ENCODE results near the gene HNRNPDL. TPM values are rescaled to one million over a fixed set of nuclear protein-coding genes. Genes with fewer than 3 reads are reported as not detected.

Gene HNRNPDL
- total and polyA plus RNA-seq, 2 of the 13 experiments (the other 11 are each of a cell fraction or from before 2014, with no cell fraction given) = 167 to 414 TPM

GRCh38 chr4:82380831-82381230 is 49.4 kb downstream of the HNRNPDL start:
- no peak overlapping the region for H2AFZ ChIP-seq (ENCODE audit: low read length)
- H3K9ac ChIP-seq (ENCODE audit: insufficient read depth, low read depth, low read length) = no peak overlapping the region
- CTCF ChIA-PET (ENCODE audit: low intra/inter-chr PET ratio, low total read pairs) = no interaction called here
- ATAC-seq = peak; percentile 46
- DNase-seq (ENCODE audit: low spot score) = no peak
- in situ Hi-C loops (cut with HindIII; ENCODE audit: extremely low pct_ligation_motif_present, low pct_unique_long_range_greater_than_20kb) (no loop called here), intact Hi-C loops (cut with micrococcal nuclease; ENCODE audit: unreplicated experiment) (no loop called here)
- no peaks in the 10 kb centered on the region for H4K20me1 ChIP-seq (ENCODE audit: insufficient read depth, low read length)
- no peak for FAIRE-seq
- no peaks in the 10 kb centered on the region for H3K36me3 ChIP-seq (replicated peaks in 1 of 2; ENCODE audit: control insufficient read depth in 1 of 2, insufficient read depth in 2 of 2, low read length in 2 of 2)
- no peaks in the 10 kb centered on the region; the same call in 1 of the 2 replicates for H3K9me3 ChIP-seq (ENCODE audit: low read length)
- peaks cover 7% of the 10 kb centered on the region for H3K4me1 ChIP-seq (ENCODE audit: insufficient read depth, low read length)
- peaks cover 7% of the 10 kb centered on the region for H3K79me2 ChIP-seq (ENCODE audit: insufficient read depth, low read length)
- WGBS (ENCODE audit: low lambda C conversion rate) = 83% methylated on average over 3 of the region's 4 CpGs
- H3K27ac ChIP-seq (ENCODE audit: extremely low read length, insufficient read depth, low read length) = no peak overlapping the region
- no TSS peak for BruUV-seq (replicated peaks)
- H3K4me3 ChIP-seq (replicated peaks in 1 of 3; ENCODE audit: insufficient read depth in 1 of 3, low read depth in 2 of 3, low read length in 3 of 3) = no peak overlapping the region
- H3K27me3 ChIP-seq (ENCODE audit: control insufficient read depth in 1 of 2, insufficient read depth in 2 of 2, low read length in 2 of 2) = no peaks in the 10 kb centered on the region
- TF ChIP-seq ZBTB39 (CRISPR knock-in tag; IDR thresholded peaks at IDR 0.05) (no peak), ZNF629 (CRISPR knock-in tag; conservative IDR thresholded peaks at IDR 0.05) (no peak), MAFK (conservative IDR thresholded peaks at IDR 0.05 in 1 of 2, IDR thresholded peaks at IDR 0.05 in 1 of 2; ENCODE audit: low read length in 2 of 2) (no peak), SAFB2 (CRISPR knock-in tag; IDR thresholded peaks at IDR 0.05; ENCODE audit: borderline replicate concordance, low read depth) (no peak), FOXJ3 (CRISPR knock-in tag; IDR thresholded peaks at IDR 0.05; ENCODE audit: borderline replicate concordance) (no peak), MTA3 (CRISPR knock-in tag; IDR thresholded peaks at IDR 0.05) (no peak), ZNF556 (CRISPR knock-in tag; IDR thresholded peaks at IDR 0.05; ENCODE audit: borderline replicate concordance) (no peak), YEATS2 (CRISPR knock-in tag; IDR thresholded peaks at IDR 0.05; ENCODE audit: borderline replicate concordance) (no peak), ZNF580 (CRISPR knock-in tag; IDR thresholded peaks at IDR 0.05; ENCODE audit: borderline replicate concordance, low read depth) (no peak), CC2D1A (CRISPR knock-in tag; IDR thresholded peaks at IDR 0.05) (no peak), ZMAT5 (CRISPR knock-in tag; IDR thresholded peaks at IDR 0.05; ENCODE audit: borderline replicate concordance, low read depth) (no peak), KLF13 (CRISPR knock-in tag; IDR thresholded peaks at IDR 0.05) (no peak), ZNF530 (CRISPR knock-in tag; IDR thresholded peaks at IDR 0.05; ENCODE audit: low read depth) (no peak), SNRNP70 (IDR thresholded peaks at IDR 0.05; ENCODE audit: low read depth, low read length) (no peak)
- TF ChIP-seq, protein P1, sequence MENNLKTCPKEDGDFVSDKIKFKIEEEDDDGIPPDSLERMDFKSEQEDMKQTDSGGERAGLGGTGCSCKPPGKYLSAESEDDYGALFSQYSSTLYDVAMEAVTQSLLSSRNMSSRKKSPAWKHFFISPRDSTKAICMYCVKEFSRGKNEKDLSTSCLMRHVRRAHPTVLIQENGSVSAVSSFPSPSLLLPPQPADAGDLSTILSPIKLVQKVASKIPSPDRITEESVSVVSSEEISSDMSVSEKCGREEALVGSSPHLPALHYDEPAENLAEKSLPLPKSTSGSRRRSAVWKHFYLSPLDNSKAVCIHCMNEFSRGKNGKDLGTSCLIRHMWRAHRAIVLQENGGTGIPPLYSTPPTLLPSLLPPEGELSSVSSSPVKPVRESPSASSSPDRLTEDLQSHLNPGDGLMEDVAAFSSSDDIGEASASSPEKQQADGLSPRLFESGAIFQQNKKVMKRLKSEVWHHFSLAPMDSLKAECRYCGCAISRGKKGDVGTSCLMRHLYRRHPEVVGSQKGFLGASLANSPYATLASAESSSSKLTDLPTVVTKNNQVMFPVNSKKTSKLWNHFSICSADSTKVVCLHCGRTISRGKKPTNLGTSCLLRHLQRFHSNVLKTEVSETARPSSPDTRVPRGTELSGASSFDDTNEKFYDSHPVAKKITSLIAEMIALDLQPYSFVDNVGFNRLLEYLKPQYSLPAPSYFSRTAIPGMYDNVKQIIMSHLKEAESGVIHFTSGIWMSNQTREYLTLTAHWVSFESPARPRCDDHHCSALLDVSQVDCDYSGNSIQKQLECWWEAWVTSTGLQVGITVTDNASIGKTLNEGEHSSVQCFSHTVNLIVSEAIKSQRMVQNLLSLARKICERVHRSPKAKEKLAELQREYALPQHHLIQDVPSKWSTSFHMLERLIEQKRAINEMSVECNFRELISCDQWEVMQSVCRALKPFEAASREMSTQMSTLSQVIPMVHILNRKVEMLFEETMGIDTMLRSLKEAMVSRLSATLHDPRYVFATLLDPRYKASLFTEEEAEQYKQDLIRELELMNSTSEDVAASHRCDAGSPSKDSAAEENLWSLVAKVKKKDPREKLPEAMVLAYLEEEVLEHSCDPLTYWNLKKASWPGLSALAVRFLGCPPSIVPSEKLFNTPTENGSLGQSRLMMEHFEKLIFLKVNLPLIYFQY (CRISPR knock-in tag; IDR thresholded peaks at IDR 0.05; ENCODE audit: borderline replicate concordance) = no peak
- TF ChIP-seq, protein P2, sequence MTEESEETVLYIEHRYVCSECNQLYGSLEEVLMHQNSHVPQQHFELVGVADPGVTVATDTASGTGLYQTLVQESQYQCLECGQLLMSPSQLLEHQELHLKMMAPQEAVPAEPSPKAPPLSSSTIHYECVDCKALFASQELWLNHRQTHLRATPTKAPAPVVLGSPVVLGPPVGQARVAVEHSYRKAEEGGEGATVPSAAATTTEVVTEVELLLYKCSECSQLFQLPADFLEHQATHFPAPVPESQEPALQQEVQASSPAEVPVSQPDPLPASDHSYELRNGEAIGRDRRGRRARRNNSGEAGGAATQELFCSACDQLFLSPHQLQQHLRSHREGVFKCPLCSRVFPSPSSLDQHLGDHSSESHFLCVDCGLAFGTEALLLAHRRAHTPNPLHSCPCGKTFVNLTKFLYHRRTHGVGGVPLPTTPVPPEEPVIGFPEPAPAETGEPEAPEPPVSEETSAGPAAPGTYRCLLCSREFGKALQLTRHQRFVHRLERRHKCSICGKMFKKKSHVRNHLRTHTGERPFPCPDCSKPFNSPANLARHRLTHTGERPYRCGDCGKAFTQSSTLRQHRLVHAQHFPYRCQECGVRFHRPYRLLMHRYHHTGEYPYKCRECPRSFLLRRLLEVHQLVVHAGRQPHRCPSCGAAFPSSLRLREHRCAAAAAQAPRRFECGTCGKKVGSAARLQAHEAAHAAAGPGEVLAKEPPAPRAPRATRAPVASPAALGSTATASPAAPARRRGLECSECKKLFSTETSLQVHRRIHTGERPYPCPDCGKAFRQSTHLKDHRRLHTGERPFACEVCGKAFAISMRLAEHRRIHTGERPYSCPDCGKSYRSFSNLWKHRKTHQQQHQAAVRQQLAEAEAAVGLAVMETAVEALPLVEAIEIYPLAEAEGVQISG (CRISPR knock-in tag; IDR thresholded peaks at IDR 0.05) = no peak
- H3K4me2 ChIP-seq (ENCODE audit: low read depth, low read length) = no peak overlapping the region
- POLR2A ChIA-PET = no interaction called here
